HG02763 (cell line): ENCODE data around the gene PLTP.

Experiments
- ATAC-seq: cut with Tn5 transposase; IDR thresholded peaks from one replicate; pipeline ENCODE4 v1.9.1; 2021; ENCODE audit warnings: mild to moderate bottlenecking, moderate library complexity; ENCODE audit not compliant: unreplicated experiment

Gene PLTP

GRCh38 chr20:45850926-45851325 is 61.0 kb downstream of the PLTP start:
- no peak for ATAC-seq

- no peak for ATAC-seq
Observed at GRCh38 chr20:45850238-45850637, 61.7 kb downstream of the PLTP start.

GRCh38 chr20:45848969-45849582 is 62.9 kb downstream of the PLTP start:
- no peak for ATAC-seq
